Renal cortical epithelial cell (primary cell): ENCODE results near the gene SHLD1. TPM values are rescaled to one million over a fixed set of nuclear protein-coding genes. Genes with fewer than 3 reads are reported as not detected.
"Not testable (repeated sequence)": the region's sequence is repeated elsewhere in the genome, so short reads cannot be mapped to it uniquely, and the experiment has no call there.

Source experiments
- DNase-seq: peaks from one replicate; pipeline ENCODE4 v3.0.0-alpha.2; 2011; ENCODE audit warnings: low read depth
- total RNA-seq: library from RNA; depleted of rRNA; stranded (reverse); fragments of >200 nt; gene quantifications from 2 replicates; pipeline ENCODE4 v1.2.3, GENCODE V29; 2014

Gene SHLD1
- 0.17 and 1.6 TPM in 2 replicates for total RNA-seq

GRCh38 chr20:5749952-5750779 is at the start of gene SHLD1:
Gene SHLD1, plus strand, starts transcription at chr20:5750401. Its CDS starts 22,465 bp downstream, at chr20:5772866.
- peak; percentile 78 for DNase-seq

- not testable (repeated sequence) for DNase-seq
These were observed 47.9 kb upstream of the SHLD1 start for GRCh38 chr20:5702339-5702738.

GRCh38 chr20:5703681-5704101 is 46.5 kb upstream of the SHLD1 start:
- DNase-seq = no peak

GRCh38 chr20:5705827-5706226 is 44.4 kb upstream of the SHLD1 start:
- DNase-seq = no peak

GRCh38 chr20:5706797-5707196 is 43.4 kb upstream of the SHLD1 start:
- DNase-seq = no peak

GRCh38 chr20:5710551-5710950 is 39.6 kb upstream of the SHLD1 start:
- DNase-seq = no peak

GRCh38 chr20:5714261-5715041 is 35.8 kb upstream of the SHLD1 start:
- peak; percentile 82 for DNase-seq

- DNase-seq = no peak
These were observed 34.9 kb upstream of the SHLD1 start for GRCh38 chr20:5715071-5715841.

- DNase-seq = no peak
These were observed 33.2 kb upstream of the SHLD1 start for GRCh38 chr20:5716953-5717352.

- no peak for DNase-seq
These were observed 31.2 kb upstream of the SHLD1 start for GRCh38 chr20:5718896-5719595.

- DNase-seq = no peak
These were observed 30.3 kb upstream of the SHLD1 start for GRCh38 chr20:5719861-5720403.

GRCh38 chr20:5720696-5721095 is 29.5 kb upstream of the SHLD1 start:
- no peak for DNase-seq

GRCh38 chr20:5721356-5721755 is 28.8 kb upstream of the SHLD1 start:
- DNase-seq = not testable (repeated sequence)

- no peak for DNase-seq
These were observed 27.3 kb upstream of the SHLD1 start for GRCh38 chr20:5722927-5723326.

- DNase-seq = not testable (repeated sequence)
These were observed 25.1 kb upstream of the SHLD1 start for GRCh38 chr20:5725183-5725463.

- no peak for DNase-seq
These were observed 23.1 kb upstream of the SHLD1 start for GRCh38 chr20:5727018-5727515.

GRCh38 chr20:5729348-5729747 is 20.9 kb upstream of the SHLD1 start:
- DNase-seq = no peak

GRCh38 chr20:5730131-5730530 is 20.1 kb upstream of the SHLD1 start:
- DNase-seq = no peak

GRCh38 chr20:5731753-5732366 is 18.3 kb upstream of the SHLD1 start:
- DNase-seq = no peak

GRCh38 chr20:5734602-5735001 is 15.6 kb upstream of the SHLD1 start:
- no peak for DNase-seq
